ENCODE results near the gene DGKD.
A peak's percentile ranks its signal among the peaks of the same experiment; 100 is the strongest.

Gene DGKD

DNA sequence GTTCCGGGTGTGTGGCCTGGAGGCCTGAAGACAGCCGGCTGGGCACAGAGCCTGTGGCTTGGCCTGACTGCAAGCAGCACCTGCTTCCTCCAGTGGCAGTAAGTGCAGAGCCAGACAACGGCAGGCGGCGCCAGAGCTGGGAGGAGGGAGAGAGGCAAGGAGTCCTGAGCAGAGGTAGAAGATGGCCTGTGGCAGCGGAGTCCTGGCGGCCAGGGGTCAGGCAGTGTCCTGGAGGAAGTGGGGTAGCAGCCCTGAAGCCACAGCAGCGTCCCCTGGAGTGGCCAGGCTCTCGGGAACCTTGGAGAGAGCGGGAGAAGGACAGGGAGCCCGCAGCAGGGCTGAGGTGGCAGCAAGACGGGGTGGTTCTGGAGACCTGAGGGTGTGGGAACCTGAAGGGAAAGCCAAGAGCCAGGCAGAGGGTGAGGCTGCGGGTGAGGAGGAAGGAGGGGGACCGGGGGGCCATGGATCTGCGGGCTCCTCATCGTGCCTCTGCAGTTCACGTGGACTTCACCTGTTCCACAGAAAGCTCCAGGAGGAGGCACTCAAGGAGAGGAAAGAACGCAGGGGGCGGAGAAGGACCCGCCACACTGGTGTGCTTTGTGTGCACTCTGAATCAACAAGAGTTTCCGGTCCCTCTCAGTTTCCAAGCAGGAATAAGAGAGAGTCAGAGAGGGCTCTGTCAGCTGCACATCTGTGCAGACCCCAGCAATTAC is 126.4 kb downstream of the DGKD start:
- no peak for DNase-seq

GRCh38 chr2:233481368-233482142 is 127.3 kb downstream of the DGKD start:
- no peak for DNase-seq

- DNase-seq: no peak
Measured at GRCh38 chr2:233482616-233483015, 128.3 kb downstream of the DGKD start.

- no peak for DNase-seq
Measured at GRCh38 chr2:233485726-233486125, 131.4 kb downstream of the DGKD start.

- no peak for DNase-seq
Measured at GRCh38 chr2:233486357-233486756, 132.1 kb downstream of the DGKD start.

DNA sequence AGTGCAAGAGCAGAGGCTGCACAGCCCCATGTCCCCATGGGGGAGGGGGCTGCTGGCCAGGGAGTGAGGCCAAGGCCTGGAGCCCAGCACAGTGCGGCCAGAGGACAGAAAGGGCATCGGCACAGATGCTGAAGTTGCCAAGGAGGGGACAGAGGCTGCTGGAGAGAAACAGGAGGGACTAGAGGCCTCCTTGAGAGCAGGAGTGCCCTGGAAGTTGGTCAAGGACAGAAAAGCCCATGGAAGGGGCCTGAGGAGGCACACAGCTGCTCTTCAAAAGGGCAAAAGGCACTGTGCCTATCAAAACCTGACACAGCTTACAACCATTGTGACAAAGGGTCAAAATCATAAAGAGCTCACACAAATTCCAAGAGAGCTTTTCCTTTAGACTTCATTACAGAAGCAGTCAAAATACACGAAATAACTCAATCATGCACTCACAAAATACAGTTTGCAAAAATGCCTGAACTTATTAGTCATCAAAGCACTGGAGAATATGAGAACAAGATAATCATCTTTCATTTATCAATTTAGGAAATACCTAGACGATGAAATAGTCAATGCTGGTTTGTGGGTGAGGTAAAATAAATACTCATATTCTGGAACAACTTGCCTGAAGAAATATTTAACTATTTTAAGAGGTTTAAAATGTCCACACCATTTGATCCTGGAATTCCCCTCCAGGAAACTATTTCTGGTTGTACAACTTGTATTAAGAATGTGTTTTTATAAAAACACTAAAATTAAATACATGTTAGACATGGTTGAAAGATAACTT is 132.7 kb downstream of the DGKD start:
- no peak for DNase-seq

- peak in 1 of 2 experiments; percentile 15 for DNase-seq
Measured at GRCh38 chr2:233487748-233488345, 133.6 kb downstream of the DGKD start.

DNA sequence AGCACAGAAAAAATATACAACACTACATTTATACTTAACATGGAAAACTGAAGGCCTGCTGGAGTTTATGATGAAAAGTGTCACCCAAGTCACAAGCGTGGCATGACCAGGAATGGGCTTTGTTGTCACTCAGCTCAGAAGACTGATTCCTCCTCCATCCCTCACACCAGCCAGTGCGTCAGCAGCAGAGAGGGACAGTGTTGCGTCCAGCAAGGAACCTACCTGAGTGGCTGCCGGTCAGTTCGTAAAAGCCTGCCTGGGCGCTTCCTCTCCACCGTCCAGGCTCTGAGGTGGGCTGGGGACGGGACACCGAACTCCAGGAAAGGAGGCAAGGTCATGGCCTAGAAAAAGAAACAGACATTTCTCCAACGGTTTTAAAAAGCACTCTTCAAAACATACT is 134.8 kb downstream of the DGKD start:
- no peak for DNase-seq

DNA sequence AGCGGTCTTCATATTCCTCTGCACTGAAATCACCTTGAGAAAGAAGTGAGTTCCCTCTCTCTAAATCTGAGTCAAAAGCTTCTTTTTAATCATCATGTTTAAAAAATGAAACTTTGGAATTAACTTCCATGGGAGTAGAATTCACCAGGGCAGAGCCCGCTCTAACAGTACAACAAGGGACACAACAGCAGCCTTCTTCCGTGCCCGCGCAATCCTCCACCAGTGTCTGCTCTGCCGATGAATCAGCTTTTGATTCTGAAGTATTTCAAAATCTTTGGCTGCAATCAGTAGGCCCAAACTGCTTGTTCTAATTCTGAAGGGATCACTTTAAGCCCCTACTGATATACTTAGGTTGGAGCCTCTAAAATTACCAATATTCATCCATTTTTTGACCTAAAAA is 135.4 kb downstream of the DGKD start:
- no peak for DNase-seq

DNA sequence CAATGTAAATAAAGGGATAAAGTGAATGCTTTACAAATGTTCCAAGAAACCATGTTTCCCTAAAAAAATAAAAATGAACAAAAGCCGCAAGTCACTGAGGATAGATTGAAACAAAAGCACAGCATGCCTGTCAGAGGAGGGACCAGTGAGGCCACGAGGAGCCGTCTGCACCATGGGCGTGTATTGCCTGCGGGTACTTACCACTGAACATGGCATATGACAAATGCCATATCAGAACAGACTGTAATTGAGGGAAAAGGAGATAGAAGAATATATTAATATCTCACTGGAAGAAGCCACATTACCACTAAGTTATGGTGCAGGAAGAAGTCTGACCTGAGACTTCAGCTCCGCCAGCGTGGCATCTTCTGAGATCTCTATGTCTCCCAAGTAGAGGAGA is 136.5 kb downstream of the DGKD start:
- DNase-seq: no peak

- DNase-seq: no peak
Measured at GRCh38 chr2:233491326-233491725, 137.0 kb downstream of the DGKD start.

- DNase-seq: no peak
Measured at GRCh38 chr2:233492078-233492477, 137.8 kb downstream of the DGKD start.

DNA sequence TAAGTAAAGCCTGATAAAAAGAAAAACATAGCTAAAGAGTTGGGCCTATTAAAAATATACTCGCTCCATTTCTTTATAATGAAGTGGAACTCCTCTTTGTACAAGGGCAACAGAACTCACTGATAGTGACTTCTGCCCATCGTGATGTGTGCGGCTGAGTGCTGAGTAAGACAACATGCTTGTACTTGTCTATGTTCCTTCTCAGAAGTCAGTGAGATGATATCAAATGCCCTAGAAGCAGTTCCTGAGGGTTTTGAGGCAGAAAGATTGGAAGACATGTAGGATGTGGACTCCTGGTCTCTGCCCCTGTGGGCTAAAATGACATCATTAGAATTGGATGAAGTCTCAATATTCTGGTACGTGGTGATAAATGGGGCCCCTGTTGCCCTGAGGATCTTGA is 138.5 kb downstream of the DGKD start:
- DNase-seq: no peak

- DNase-seq: no peak
Measured at GRCh38 chr2:233495503-233496496, 141.5 kb downstream of the DGKD start.

- no peak for DNase-seq
Measured at GRCh38 chr2:233497692-233498091, 143.4 kb downstream of the DGKD start.

GRCh38 chr2:233498126-233498525 is 143.8 kb downstream of the DGKD start:
- DNase-seq: no peak

- DNase-seq: no peak
Measured at GRCh38 chr2:233499928-233500327, 145.6 kb downstream of the DGKD start.

DNA sequence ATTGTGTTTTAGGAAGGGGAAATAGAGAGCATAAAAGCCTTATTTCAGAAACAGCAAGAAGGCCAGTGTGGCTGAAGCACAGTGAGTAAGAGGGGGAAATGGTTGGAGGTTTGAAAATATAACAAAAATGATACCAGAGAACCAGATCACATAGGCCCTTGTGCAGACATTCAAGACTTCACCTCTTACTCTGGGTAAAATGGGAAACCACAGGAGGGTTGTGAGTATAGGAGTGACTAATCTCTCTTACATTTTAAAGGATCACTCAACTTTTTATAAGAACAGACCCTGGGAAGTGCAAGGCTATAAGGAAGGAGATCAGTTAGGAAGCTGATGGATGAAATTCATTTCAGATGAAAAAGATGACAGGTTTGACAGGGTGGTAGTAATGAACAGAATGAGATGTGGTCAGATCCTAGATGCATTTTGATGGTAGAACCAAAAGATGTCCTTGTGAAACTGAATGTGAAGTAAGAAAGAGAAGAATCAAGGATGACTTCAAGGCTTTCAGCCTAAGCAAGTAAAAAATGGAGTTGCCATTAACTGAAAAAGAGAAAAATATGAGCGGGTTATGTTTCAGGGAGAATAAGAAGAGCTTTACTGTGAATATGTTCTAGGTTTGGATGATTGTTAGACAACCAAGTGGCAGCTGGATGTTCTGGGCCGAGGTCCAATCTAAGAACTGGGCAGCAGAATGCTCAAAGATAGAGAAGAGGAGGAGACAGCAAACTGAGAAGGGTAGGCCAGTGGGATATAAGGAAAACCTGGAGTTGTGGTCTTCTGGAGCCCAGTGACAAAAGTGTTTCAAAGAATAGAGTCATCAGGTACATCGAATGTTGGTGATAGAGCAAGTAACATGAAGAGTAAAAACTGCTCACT is 147.1 kb downstream of the DGKD start:
- DNase-seq: no peak

DNA sequence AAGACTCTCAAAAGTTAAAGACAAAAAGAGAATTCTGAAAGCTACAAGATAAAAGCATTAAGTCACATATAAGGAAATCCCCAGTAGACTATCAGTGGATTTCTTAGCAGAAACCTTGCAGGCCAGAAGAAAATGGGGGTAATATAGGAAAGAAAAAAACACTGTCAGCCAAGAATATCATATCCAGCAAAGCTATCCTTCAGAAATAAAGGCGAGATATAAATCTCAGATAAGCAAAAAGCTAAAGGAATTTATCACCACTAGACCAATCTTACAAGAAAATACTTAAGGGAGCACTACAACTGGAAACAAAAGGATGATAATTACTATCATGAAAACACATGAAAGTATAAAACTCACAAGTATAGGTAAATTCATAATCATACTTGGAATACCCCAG is 149.2 kb downstream of the DGKD start:
- DNase-seq: no peak

DNA sequence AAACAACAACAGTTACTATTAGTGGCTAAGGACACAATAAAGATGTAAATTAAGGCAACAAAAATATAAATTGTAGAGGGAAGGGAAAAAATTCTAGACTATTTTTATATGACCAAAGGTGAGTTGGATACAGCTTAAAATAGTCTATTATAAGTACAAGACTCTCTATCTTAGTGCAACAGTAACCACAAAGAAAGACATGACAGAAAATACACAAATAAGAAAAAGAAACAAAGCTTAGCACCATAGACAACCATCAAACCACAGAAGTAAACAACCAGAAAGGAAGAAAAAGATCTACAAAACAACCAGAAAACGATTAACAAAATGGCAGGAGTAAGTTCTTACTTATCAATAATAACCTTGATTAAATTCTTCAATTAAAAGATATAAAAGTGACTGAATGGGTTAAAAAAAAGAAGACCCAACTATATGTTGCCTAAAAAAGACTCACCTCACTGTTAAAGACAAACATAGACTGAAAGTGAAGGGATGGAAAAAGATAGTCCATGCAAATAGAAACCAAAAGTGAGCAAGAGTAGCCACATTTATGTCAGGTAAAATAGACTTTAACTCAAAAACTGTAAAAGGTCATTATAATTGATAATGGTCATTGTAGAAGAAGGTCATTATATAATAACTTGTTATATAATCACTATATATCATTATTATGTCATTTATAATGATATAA is 149.8 kb downstream of the DGKD start:
- no peak for DNase-seq
